ENCODE measurements around the gene MOB2.

The MOB2 gene

GRCh38 chr11:1485504-1485885, 1.1 kb downstream of the MOB2 start:
- no peak for DNase-seq (ENCODE audit: low spot score)

- DNase-seq (ENCODE audit: low spot score): no peak
These were observed 1.7 kb downstream of the MOB2 start for GRCh38 chr11:1484695-1485503.

DNA sequence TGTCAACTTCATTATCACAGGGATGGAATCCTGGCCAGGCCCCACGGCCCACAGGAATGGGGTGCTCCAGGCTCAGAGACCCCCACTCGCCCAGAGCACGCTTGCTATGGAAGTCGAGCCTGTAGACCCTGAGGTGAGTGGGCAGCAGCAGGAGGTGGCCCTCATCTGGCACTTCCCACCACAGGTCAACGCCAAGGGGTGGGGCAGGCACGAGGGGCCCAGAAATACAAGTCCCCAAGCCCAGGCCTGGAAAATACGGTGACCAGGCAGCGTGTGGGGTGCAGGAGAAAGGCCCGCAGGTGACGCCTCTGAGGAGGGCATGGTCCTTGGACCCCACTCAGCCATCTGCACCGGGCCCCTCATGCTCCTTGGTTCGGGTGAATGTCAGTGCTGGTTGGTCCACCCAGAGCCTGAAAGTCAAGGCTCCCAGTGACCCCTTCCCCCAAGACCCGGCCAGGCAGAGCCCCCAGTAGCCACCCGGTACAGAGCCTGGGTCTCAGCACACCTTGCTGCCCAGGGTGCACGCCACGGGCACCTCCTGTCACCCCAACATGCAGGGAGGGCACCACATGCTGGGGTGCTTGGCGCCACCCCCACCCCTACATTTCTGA, 2.4 kb downstream of the MOB2 start:
- DNase-seq (ENCODE audit: low spot score): no peak

DNA sequence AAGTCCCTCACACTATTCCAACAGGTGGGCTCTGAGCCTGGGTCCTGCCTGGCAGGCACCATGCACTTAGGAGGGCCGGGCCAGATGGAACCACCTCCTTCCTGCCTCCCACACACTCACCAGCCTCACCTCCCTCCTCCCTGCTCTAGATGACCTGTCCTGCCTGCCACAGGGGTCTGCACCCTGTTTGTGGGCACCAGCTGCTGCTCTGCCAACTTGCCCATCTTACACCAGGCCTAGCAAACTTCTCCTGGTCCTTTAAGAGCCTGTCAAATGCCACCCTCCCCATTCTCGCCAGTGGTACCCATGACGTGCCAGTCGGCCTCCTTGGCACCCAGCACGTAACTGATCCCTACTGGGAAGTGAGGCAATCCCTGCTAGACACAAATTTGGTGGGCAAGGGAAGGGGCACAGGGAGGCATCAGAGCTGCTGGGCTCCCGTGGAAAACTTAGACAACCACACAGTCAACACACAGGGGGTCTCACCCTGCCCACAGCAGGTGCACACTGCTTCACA, 3.1 kb downstream of the MOB2 start:
- DNase-seq (ENCODE audit: low spot score): no peak

DNA sequence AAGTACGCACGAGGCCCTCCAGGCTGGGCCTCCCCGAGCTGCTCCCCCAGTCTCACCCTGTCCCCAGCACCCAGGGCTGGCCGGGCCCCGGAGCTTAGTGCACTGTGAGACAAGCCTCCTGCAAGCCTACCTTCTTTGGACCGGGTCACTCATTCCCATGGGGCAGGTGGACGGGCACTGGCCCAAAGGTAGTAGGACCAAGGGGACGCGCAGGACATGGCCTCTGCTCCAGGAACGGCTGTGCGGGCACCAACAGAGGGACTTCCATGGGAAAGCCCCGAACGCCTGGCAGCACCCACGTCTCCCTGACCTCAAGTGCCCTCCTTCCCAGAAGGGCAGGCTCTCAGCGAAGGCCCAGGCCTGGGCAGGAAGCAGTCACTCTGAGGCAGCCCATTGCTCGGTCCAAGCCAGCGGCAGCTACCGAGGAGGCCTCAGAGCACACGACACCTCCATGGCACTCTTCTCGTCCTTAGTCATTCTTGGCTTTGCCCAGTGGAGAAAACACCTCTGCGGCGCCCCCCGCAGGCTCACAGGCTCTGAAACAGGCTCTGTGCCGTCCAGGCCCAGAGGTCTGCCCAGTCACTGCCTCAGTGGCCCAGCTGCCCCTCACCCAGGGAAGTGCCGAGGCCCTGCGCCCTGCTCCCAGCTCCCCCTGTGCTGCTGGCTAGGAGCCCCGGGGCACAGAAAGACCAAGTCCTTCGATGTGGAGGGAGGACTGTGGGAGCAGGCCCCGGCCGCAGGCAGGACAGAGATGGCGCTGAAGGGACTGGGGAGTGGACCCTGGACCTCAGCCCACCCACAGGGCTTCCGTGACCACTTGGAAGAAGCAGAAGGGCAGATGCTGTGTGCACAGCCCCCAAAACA, 3.8 kb downstream of the MOB2 start:
- DNase-seq (ENCODE audit: low spot score): no peak

GRCh38 chr11:1481861-1482441, 4.6 kb downstream of the MOB2 start:
- DNase-seq (ENCODE audit: low spot score): no peak

GRCh38 chr11:1481483-1481825, 5.1 kb downstream of the MOB2 start:
- DNase-seq (ENCODE audit: low spot score): no peak

GRCh38 chr11:1480555-1481482, 5.8 kb downstream of the MOB2 start:
- DNase-seq (ENCODE audit: low spot score): no peak

- DNase-seq (ENCODE audit: low spot score): no peak
These were observed 6.4 kb downstream of the MOB2 start for GRCh38 chr11:1480191-1480554.

GRCh38 chr11:1479678-1480118, 6.9 kb downstream of the MOB2 start:
- no peak for DNase-seq (ENCODE audit: low spot score)

- no peak for DNase-seq (ENCODE audit: low spot score)
These were observed 7.4 kb downstream of the MOB2 start for GRCh38 chr11:1479006-1479677.

DNA sequence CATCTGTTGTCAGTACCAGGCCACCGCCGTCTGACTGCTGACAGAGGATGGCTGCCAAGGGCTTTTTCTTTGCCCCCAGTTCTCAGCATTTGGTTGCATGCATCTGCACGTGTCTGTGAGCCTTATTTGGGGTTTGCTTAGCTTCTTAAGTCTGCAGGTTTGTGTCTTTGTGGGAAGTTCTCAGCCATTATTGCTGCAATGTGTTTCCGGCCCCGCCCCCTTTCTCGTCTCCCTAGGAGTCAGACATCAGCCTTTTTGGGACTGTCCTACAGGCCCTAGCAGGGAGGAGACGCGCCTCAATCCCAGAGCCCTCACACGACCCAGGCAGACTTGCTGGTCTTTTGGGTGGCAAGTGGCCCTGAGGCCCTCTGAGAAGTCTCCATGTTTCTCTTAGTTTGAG, 8.0 kb downstream of the MOB2 start:
- no peak for DNase-seq (ENCODE audit: low spot score)

- DNase-seq (ENCODE audit: low spot score): no peak
These were observed 8.6 kb downstream of the MOB2 start for GRCh38 chr11:1478011-1478410.

DNA sequence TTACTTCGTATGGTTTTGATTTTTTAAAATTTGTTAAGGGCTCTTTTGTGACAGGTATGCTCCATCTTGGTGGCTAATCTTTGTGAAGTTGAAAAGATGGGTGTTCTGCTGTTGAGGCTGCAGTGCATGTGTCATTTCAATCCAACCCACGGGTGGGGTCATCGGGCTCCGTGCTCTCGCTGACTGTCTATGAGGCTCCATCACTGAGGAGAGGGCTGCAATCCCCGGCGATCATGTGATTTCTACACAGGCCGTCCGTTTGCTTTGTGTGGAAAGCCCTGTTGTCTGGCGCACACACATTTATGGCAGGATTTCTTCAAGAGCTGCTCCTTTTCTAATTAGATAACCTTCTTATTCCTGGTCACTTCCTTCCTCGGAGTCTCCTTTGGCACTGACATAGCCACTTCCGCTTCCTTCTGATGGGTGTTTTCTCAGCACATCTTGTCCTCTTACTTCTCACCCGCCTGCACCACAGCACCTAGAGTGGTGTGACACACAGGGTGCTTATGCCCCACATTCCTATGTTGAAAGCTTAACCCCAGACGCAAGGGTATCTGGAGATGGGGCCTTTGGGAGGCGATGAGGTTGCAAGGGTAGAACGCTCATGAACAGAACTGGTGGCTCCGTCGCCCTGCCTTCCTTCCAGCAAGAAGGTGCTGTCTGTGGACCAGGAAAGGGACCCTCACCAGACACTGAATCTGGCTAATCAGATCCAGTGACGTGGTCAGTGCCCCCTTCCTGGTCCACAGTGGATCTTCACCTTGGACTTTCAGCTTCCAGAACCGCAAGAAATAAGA, 9.4 kb downstream of the MOB2 start:
- no peak for DNase-seq (ENCODE audit: low spot score)

- no peak for DNase-seq (ENCODE audit: low spot score)
These were observed 10.7 kb downstream of the MOB2 start for GRCh38 chr11:1475841-1476240.

DNA sequence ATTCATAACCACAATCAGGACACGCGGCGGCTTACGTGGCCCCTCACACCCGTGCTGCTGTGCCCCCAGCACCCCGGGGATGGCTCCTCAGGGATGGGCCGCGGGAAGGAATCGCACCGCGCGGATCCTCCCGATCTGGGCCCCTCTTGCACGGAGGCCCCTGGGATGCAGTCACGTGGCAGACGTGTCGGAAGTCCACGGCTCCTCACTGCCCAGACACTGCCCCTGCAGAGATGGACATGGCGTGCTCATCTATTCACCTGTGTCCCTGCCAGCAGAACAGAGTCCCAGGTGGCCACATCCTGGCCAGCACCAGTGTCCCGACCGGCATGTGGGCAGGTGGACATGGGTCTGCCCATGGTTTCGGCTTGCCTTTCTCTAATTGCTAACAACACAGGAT, 12.8 kb downstream of the MOB2 start:
- DNase-seq (ENCODE audit: low spot score): no peak

DNA sequence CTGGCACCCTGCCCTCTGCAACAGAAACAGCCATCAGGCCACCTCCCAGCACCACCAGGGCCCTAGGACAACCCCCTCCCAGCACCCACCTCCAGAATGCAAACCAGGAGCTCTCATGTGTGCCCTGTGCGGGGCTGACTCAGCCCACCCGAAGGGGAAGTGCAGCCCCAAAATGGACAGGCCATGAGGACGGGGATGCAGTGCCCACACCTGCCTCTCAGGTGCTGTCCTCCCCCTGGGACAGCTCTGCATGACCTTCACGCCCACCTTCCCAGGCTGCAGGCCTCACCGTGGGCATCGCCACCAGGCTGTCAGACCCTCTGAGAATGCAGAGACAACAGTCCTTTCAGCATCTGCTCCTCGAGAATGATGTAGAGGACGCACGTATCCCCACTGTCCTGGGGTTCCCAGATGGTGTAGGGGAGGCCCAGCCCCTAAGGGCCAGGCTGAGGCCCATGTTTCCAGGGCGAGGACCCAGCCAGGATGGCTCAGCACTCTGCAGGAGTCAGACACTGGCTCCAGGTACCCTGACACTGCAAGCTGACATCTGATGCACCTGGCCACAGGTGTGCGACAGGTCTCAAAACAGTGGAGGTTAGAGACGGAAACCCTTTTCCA, 13.5 kb downstream of the MOB2 start:
- no peak for DNase-seq (ENCODE audit: low spot score)

DNA sequence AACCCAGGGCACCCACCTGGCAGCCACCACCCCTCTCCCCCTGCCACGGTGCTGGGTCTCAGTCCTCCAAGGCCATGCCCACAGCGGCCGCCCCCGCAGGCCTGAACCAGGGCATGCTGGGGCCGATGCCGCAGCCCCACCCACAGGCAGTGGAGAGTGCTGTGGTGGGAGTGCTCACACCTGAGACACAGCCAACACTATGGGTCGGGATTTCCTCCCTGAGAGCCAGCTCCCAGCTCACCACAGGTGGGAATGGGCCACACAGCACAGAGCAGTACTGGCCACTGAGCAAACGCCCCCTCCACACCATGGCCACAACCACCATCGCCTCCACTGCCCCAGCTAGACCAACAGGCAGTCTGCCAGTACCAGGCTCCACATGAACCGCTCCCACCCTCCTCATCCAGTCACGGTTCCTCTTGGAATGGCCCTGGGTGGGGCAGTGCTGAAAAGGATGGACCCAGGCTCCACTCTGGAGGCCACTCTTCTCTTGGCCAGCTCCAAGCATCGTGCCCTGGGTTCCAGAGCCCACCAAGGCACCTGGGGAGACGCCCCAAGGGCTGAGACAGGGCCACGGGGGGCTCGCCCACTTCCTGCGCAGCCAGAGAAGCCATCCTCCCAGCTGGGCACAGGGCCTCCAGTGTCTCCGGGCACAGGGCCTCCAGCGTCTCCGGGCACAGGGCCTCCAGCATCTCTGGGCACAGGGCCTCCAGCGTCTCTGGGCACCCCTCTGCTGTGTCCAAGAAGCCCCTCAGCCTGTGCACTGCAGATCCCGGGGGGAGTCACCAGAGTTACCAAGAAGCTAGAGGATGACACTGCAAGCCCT, 14.2 kb downstream of the MOB2 start:
- DNase-seq (ENCODE audit: low spot score): no peak

DNA sequence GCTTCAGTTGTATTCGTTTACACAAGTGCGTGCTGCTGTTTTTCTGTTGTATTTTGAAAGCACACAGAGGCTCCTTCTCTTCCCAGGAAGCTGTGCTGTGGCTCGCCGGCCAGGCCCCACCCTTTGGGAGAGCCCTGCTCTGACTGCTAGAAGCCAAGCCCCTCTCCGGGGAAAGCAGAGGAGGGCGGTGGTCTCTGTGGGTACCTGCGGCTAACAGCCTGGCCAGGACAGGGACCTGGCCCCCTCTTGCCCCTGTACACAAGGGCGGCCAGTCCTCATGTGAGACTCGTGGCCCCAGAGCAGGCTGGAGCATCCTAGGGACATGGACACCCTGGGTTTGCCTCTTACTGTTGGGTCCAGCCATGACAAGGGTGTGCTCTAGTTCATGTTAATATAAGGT, 14.8 kb downstream of the MOB2 start:
- DNase-seq (ENCODE audit: low spot score): no peak
